ENCODE measurements around the gene HOXD11. TPM values are rescaled to one million over a fixed set of nuclear protein-coding genes. Genes with fewer than 3 reads are reported as not detected.

The HOXD11 gene
- total RNA-seq, 2 experiments from 2014 or later = not detected

GRCh38 chr2:176085120-176085788 is 21.8 kb upstream of the HOXD11 start:
- peaks cover 2% of the 10 kb centered on the region for H3K36me3 Mint-ChIP-seq
- CTCF ChIA-PET = interaction anchor here (1.0 to 1.6 kb wide), 3 partner anchors 25 to 395 kb away, joined by 3 to 7 read pairs (median 4); no protein-coding TSS in a partner anchor
- peak overlapping the region; percentile 32 for H3K27ac Mint-ChIP-seq
- H3K4me1 Mint-ChIP-seq = peaks cover 7% of the 10 kb centered on the region
- ATAC-seq = no peak
- DNase-seq = no peak
- peaks cover 97% of the 10 kb centered on the region for H3K27me3 Mint-ChIP-seq
- no peaks in the 10 kb centered on the region for H3K9me3 Mint-ChIP-seq (ENCODE audit: low read depth)
- H3K4me3 Mint-ChIP-seq = no peak overlapping the region

- Mint-ChIP-seq H3K4me3 (no peak overlapping the region), H3K27me3 (peaks cover 99% of the 10 kb centered on the region), H3K27ac (no peak overlapping the region), H3K9me3 (ENCODE audit: low read depth) (no peaks in the 10 kb centered on the region), H3K4me1 (peaks cover 5% of the 10 kb centered on the region), H3K36me3 (peaks cover 2% of the 10 kb centered on the region)
- DNase-seq (no peak), ATAC-seq (no peak)
- CTCF ChIA-PET = interaction anchor here (1.0 to 1.6 kb wide), 3 partner anchors 24 to 396 kb away, joined by 3 to 7 read pairs (median 4); no protein-coding TSS in a partner anchor
Observed at GRCh38 chr2:176085861-176086771, 21.0 kb upstream of the HOXD11 start.

- Mint-ChIP-seq H3K36me3 (peaks cover 2% of the 10 kb centered on the region), H3K4me3 (no peak overlapping the region)
Observed at GRCh38 chr2:176087330-176088047, 19.6 kb upstream of the HOXD11 start.

GRCh38 chr2:176088048-176088936 is 18.8 kb upstream of the HOXD11 start:
- Mint-ChIP-seq H3K9me3 (ENCODE audit: low read depth) (no peaks in the 10 kb centered on the region), H3K27me3 (peaks cover 93% of the 10 kb centered on the region), H3K36me3 (peaks cover 2% of the 10 kb centered on the region)

More at GRCh38 chr2:176087330-176088047, 19.6 kb upstream of the HOXD11 start:
- Mint-ChIP-seq H3K9me3 (ENCODE audit: low read depth) (no peaks in the 10 kb centered on the region), H3K27ac (no peak overlapping the region), H3K27me3 (peaks cover 98% of the 10 kb centered on the region), H3K4me1 (peaks cover 7% of the 10 kb centered on the region)
- DNase-seq (no peak), ATAC-seq (no peak)
- CTCF ChIA-PET = interaction anchor here (0.7 to 1.5 kb wide), 2 partner anchors 24 to 398 kb away, joined by 3 to 4 read pairs; no protein-coding TSS in a partner anchor

GRCh38 chr2:176088937-176089842 is 17.9 kb upstream of the HOXD11 start:
- Mint-ChIP-seq H3K27ac (no peak overlapping the region), H3K4me3 (no peak overlapping the region), H3K9me3 (ENCODE audit: low read depth) (no peaks in the 10 kb centered on the region), H3K27me3 (peaks cover 93% of the 10 kb centered on the region), H3K4me1 (peaks cover 11% of the 10 kb centered on the region), H3K36me3 (peaks cover 3% of the 10 kb centered on the region)
- DNase-seq (no peak), ATAC-seq (no peak)
- CTCF ChIA-PET = interaction anchor here (1.4 to 1.6 kb wide), 3 partner anchors 9 to 22 kb away, joined by 3 to 4 read pairs (median 4); no protein-coding TSS in a partner anchor

More at GRCh38 chr2:176088048-176088936, 18.8 kb upstream of the HOXD11 start:
- CTCF ChIA-PET = interaction anchor here (1.4 to 1.6 kb wide), 3 partner anchors 9 to 23 kb away, joined by 3 to 4 read pairs (median 4); no protein-coding TSS in a partner anchor
- ATAC-seq (no peak), DNase-seq (no peak)
- Mint-ChIP-seq H3K4me1 (peaks cover 7% of the 10 kb centered on the region), H3K4me3 (no peak overlapping the region), H3K27ac (no peak overlapping the region)

- Mint-ChIP-seq H3K36me3 (peaks cover 3% of the 10 kb centered on the region), H3K4me3 (no peak overlapping the region), H3K9me3 (ENCODE audit: low read depth) (no peaks in the 10 kb centered on the region), H3K27ac (no peak overlapping the region), H3K4me1 (peaks cover 11% of the 10 kb centered on the region), H3K27me3 (peaks cover 93% of the 10 kb centered on the region)
- CTCF ChIA-PET = no interaction called here
- no peak for DNase-seq
- ATAC-seq = no peak
Observed at GRCh38 chr2:176089843-176090395, 17.2 kb upstream of the HOXD11 start.

GRCh38 chr2:176090862-176091261 is 16.2 kb upstream of the HOXD11 start:
- peaks cover 93% of the 10 kb centered on the region for H3K27me3 Mint-ChIP-seq
- CTCF ChIA-PET = no interaction called here
- no peak overlapping the region for H3K27ac Mint-ChIP-seq

GRCh38 chr2:176091329-176092258 is 15.5 kb upstream of the HOXD11 start:
- DNase-seq = no peak
- Mint-ChIP-seq H3K4me1 (peaks cover 12% of the 10 kb centered on the region), H3K4me3 (peak overlapping the region; percentile 17), H3K36me3 (peaks cover 3% of the 10 kb centered on the region), H3K27ac (peak overlapping the region; percentile 64), H3K9me3 (ENCODE audit: low read depth) (no peaks in the 10 kb centered on the region), H3K27me3 (peaks cover 93% of the 10 kb centered on the region)
- CTCF ChIA-PET = interaction anchor here (1.4 kb wide), 1 partner anchor 13 kb away, joined by 3 read pairs; no protein-coding TSS in a partner anchor
- ATAC-seq = no peak

More at GRCh38 chr2:176090862-176091261, 16.2 kb upstream of the HOXD11 start:
- Mint-ChIP-seq H3K4me3 (no peak overlapping the region), H3K4me1 (peaks cover 11% of the 10 kb centered on the region), H3K9me3 (ENCODE audit: low read depth) (no peaks in the 10 kb centered on the region), H3K36me3 (peaks cover 3% of the 10 kb centered on the region)
- ATAC-seq = no peak
- DNase-seq = no peak

- H3K27me3 Mint-ChIP-seq = peaks cover 92% of the 10 kb centered on the region
- H3K27ac Mint-ChIP-seq = peak within 1 kb of the TSS; percentile 64
- H3K9me3 Mint-ChIP-seq (ENCODE audit: low read depth) = no peaks in the 10 kb centered on the region
- H3K4me3 Mint-ChIP-seq = peak within 1 kb of the TSS; percentile 17
- DNase-seq (no peak), ATAC-seq (no peak)
- H3K36me3 Mint-ChIP-seq = peaks cover 3% of the 10 kb centered on the region
- H3K4me1 Mint-ChIP-seq = peaks cover 18% of the 10 kb centered on the region
- CTCF ChIA-PET = interaction anchor here (0.7 to 1.4 kb wide), 2 partner anchors 12 to 21 kb away, joined by 3 read pairs; no protein-coding TSS in a partner anchor
Observed at GRCh38 chr2:176092270-176093144, 14.6 kb upstream of the HOXD11 start, which contains the start of gene HOXD13. Gene HOXD13 (plus strand): TSS chr2:176092721. CDS start chr2:176092891, 170 bp downstream.
